GM19438 (cell line): ENCODE measurements around the gene CCDC157.

Experiments
- ATAC-seq: cut with Tn5 transposase; IDR thresholded peaks from one replicate; pipeline ENCODE4 v1.9.1; 2021; ENCODE audit warnings: low read depth; ENCODE audit not compliant: unreplicated experiment

The CCDC157 gene

GRCh38 chr22:30356449-30357235, at the start of gene CCDC157, which contains the start of gene SF3A1:
Gene CCDC157, plus strand, starts transcription at chr22:30357007. Its CDS starts 8,994 bp downstream, at chr22:30366001.
Gene SF3A1, minus strand, starts transcription at chr22:30356894. Its CDS starts 102 bp downstream, at chr22:30356792.
- peak; percentile 90 for ATAC-seq

GRCh38 chr22:30307041-30307574, 49.7 kb upstream of the CCDC157 start:
- ATAC-seq: no peak

- ATAC-seq: no peak
Observed at GRCh38 chr22:30308093-30308492, 48.7 kb upstream of the CCDC157 start.

GRCh38 chr22:30308518-30309230, 48.1 kb upstream of the CCDC157 start:
- ATAC-seq: no peak

GRCh38 chr22:30309951-30310741, 46.7 kb upstream of the CCDC157 start:
- no peak for ATAC-seq

- ATAC-seq: no peak
Observed at GRCh38 chr22:30310881-30311771, 45.7 kb upstream of the CCDC157 start.

- ATAC-seq: no peak
Observed at GRCh38 chr22:30312053-30312452, 44.8 kb upstream of the CCDC157 start.

- ATAC-seq: no peak
Observed at GRCh38 chr22:30313527-30314363, 43.1 kb upstream of the CCDC157 start.

GRCh38 chr22:30314915-30315314, 41.9 kb upstream of the CCDC157 start:
- ATAC-seq: no peak

GRCh38 chr22:30315962-30316576, 40.7 kb upstream of the CCDC157 start:
- ATAC-seq: no peak

- ATAC-seq: no peak
Observed at GRCh38 chr22:30317778-30318177, 39.0 kb upstream of the CCDC157 start.

- ATAC-seq: no peak
Observed at GRCh38 chr22:30318799-30319419, 37.9 kb upstream of the CCDC157 start.

- no peak for ATAC-seq
Observed at GRCh38 chr22:30320021-30320556, 36.7 kb upstream of the CCDC157 start.

- ATAC-seq: no peak
Observed at GRCh38 chr22:30321461-30321860, 35.3 kb upstream of the CCDC157 start.

GRCh38 chr22:30323246-30323645, 33.6 kb upstream of the CCDC157 start:
- ATAC-seq: no peak

- no peak for ATAC-seq
Observed at GRCh38 chr22:30324014-30324730, 32.6 kb upstream of the CCDC157 start.

- no peak for ATAC-seq
Observed at GRCh38 chr22:30325065-30325720, 31.6 kb upstream of the CCDC157 start.
